GM12878 (cell line): ENCODE results near the gene LSMEM2. TPM values are rescaled to one million over a fixed set of nuclear protein-coding genes. Genes with fewer than 3 reads are reported as not detected.

Source experiments
- ATAC-seq: fragments of 200-7000 bp; cut with Tn5 transposase; 3 replicates; pipeline ENCODE4 v1.9.1; 2020; ENCODE audit warnings: mild to moderate bottlenecking, moderate library complexity
- BruUV-seq: library from RNA; stranded (reverse); fragments of 400-500 nt; replicated peaks from 2 replicates; lab custom pipeline; 2021; lab: Mats Ljungman, UMichigan
- CTCF ChIA-PET: fragments of 300-600 bp; sonication (Branson Sonifier 250); formaldehyde crosslinking; extraction: SDS; loops from one replicate; lab custom pipeline; 2021; ENCODE audit warnings: inconsistent platforms; lab: Yijun Ruan, JAX
- POLR2A ChIA-PET: fragments of 350-600 bp; formaldehyde crosslinking; extraction: SDS; loops from one replicate; lab custom pipeline; 2021; ENCODE audit warnings: inconsistent platforms; lab: Charles Lee
- RAD21 ChIA-PET: fragments of 300-600 bp; sonication (Branson Sonifier 250); formaldehyde crosslinking; loops from one replicate; lab custom pipeline; 2023; ENCODE audit warnings: antibody characterized with exemption; ENCODE audit not compliant: unreplicated experiment; lab: Charles Lee
- SMC1A ChIA-PET: fragments of 300-600 bp; sonication (Branson Sonifier 250); formaldehyde crosslinking; loops from one replicate; lab custom pipeline; 2023; ENCODE audit not compliant: unreplicated experiment, uncharacterized antibody; lab: Charles Lee
- DNase-seq: peaks from one replicate; pipeline ENCODE4 v3.0.0-alpha.2; 2011; ENCODE audit warnings: low read depth, low spot score
- FAIRE-seq: peaks from 3 replicates; lab custom pipeline; 2011; peaks lifted over from hg19 to GRCh38; lab: Jason Lieb, UNC
- H2AFZ ChIP-seq: 2 replicates; pipeline ENCODE4 v1.6.0; 2011; ENCODE audit warnings: low read depth, low read length, control low read depth; ENCODE audit not compliant: control insufficient read depth
- H3K27ac ChIP-seq: 2 replicates; pipeline ENCODE4 v1.5.1; 2011; ENCODE audit warnings: control low read depth; ENCODE audit not compliant: control insufficient read depth, insufficient read depth
- H3K27me3 ChIP-seq, 2 experiments: replicated peaks in 1 of 2; 2 replicates each; pipeline versions ENCODE4 v1.6.0 to v1.6.1; 2011; ENCODE audit warnings: low read length in 1 of 2; ENCODE audit not compliant: control insufficient read depth in 2 of 2, insufficient read depth in 2 of 2
- H3K36me3 ChIP-seq, 2 experiments: 2 replicates each; pipeline ENCODE4 v1.5.1; 2011; ENCODE audit warnings: low read length in 1 of 2; ENCODE audit not compliant: control insufficient read depth in 2 of 2, insufficient read depth in 2 of 2
- H3K4me1 ChIP-seq: 2 replicates; pipeline ENCODE4 v1.6.1; 2011; ENCODE audit warnings: mild to moderate bottlenecking, low read length, moderate library complexity, mixed read lengths; ENCODE audit not compliant: control insufficient read depth, insufficient read depth
- H3K4me2 ChIP-seq: 2 replicates; pipeline ENCODE4 v1.6.0; 2011; ENCODE audit warnings: control low read depth; ENCODE audit not compliant: control insufficient read depth, insufficient read depth
- H3K4me3 ChIP-seq: fragments of 200-600 bp; sonication (generic); 2 replicates; pipeline ENCODE4 v1.5.1; 2016
- H3K79me2 ChIP-seq: 2 replicates; pipeline ENCODE4 v1.6.0; 2011; ENCODE audit warnings: low read length; ENCODE audit not compliant: control insufficient read depth, insufficient read depth
- H3K9ac ChIP-seq: 2 replicates; pipeline ENCODE4 v1.8.0; 2011; ENCODE audit warnings: low read length, control low read depth, mixed read lengths; ENCODE audit not compliant: control insufficient read depth, insufficient read depth
- H3K9me3 ChIP-seq: replicated peaks from 3 replicates; pipeline ENCODE4 v1.5.1; 2011; ENCODE audit warnings: mild to moderate bottlenecking, low read length; ENCODE audit not compliant: control insufficient read depth, insufficient read depth
- H4K20me1 ChIP-seq: 2 replicates; pipeline ENCODE4 v1.6.0; 2011; ENCODE audit not compliant: control insufficient read depth, insufficient read depth
- CBFB ChIP-seq: IDR thresholded peaks from 2 replicates; pipeline ENCODE4 v1.6.1; 2016; ENCODE audit warnings: antibody characterized with exemption, low read depth
- E2F4 ChIP-seq: IDR thresholded peaks from 2 replicates; pipeline ENCODE4 v1.6.1; 2012; ENCODE audit warnings: low read depth, low read length, improper control_type of control experiment
- MEF2B ChIP-seq: fragments of 450-650 bp; IDR thresholded peaks from 2 replicates; pipeline ENCODE4 v1.6.1; 2018; ENCODE audit warnings: mild to moderate bottlenecking, moderate library complexity; ENCODE audit not compliant: partially characterized antibody, poor library complexity, severe bottlenecking
- MXI1 ChIP-seq: fragments of 150-350 bp; IDR thresholded peaks from 2 replicates; pipeline ENCODE4 v1.6.1; 2011; ENCODE audit warnings: low read depth, mild to moderate bottlenecking, inconsistent platforms, low read length, improper control_type of control experiment
- MYC ChIP-seq: IDR thresholded peaks from 2 replicates; pipeline ENCODE4 v1.6.1; 2011; ENCODE audit warnings: mild to moderate bottlenecking, low read length, moderate library complexity, inconsistent platforms; ENCODE audit not compliant: insufficient read depth, insufficient replicate concordance, insufficient read length, severe bottlenecking
- NFIC ChIP-seq: IDR thresholded peaks from 2 replicates; pipeline ENCODE4 v1.6.1; 2012; ENCODE audit warnings: low read depth, mild to moderate bottlenecking, inconsistent platforms, low read length, moderate library complexity
- PBX3 ChIP-seq: IDR thresholded peaks from 2 replicates; pipeline ENCODE4 v1.6.1; 2011; ENCODE audit warnings: mild to moderate bottlenecking, low read depth, low read length, moderate library complexity; ENCODE audit not compliant: insufficient replicate concordance
- SIX5 ChIP-seq: IDR thresholded peaks from 2 replicates; pipeline ENCODE4 v1.6.1; 2011; ENCODE audit warnings: mild to moderate bottlenecking, low read depth, low read length, moderate library complexity; ENCODE audit not compliant: severe bottlenecking
- STAT3 ChIP-seq: IDR thresholded peaks from 2 replicates; pipeline ENCODE4 v1.6.1; 2011; ENCODE audit warnings: low read depth, low read length, improper control_type of control experiment
- TCF12 ChIP-seq: IDR thresholded peaks from 2 replicates; pipeline ENCODE4 v1.6.1; 2011; ENCODE audit warnings: low read depth, mild to moderate bottlenecking, low read length
- YY1 ChIP-seq: IDR thresholded peaks from 2 replicates; pipeline ENCODE4 v1.6.1; 2011; ENCODE audit warnings: low read depth, mild to moderate bottlenecking, low read length
- WGBS: methylation state at CpG from one replicate; pipeline ENCODE4 v1.1.6; 2016; ENCODE audit warnings: low lambda C conversion rate; ENCODE audit not compliant: insufficient replicate concordance, insufficient coverage; ENCODE audit errors: missing lambda C conversion rate; 5-methylcytosine and 5-hydroxymethylcytosine counted together
- in situ Hi-C: fragments of 300-500 bp; cut with MboI; formaldehyde crosslinking; loops from 9 replicates; pipeline ENCODE4 v1.14.3; 2018; ENCODE audit warnings: mixed read lengths
- intact Hi-C: fragments of 100-400 bp; cut with micrococcal nuclease; formaldehyde crosslinking; loops from one replicate; pipeline ENCODE4 v1.14.2; 2022; ENCODE audit not compliant: unreplicated experiment
- polyA plus RNA-seq, 11 experiments: library from polyadenylated mRNA; depleted of rRNA in 4 of 11; unstranded in 6 of 11; stranded (reverse) in 5 of 11; fragments of >200 nt; fragmentation: Nextera tagmentation in 4 of 11; fragmentation: Illumina TruSeq in 1 of 11; extraction: Ambion mirVana in 4 of 11; extraction: Trizol in 1 of 11; gene quantifications; 1 replicate in 1 of 11; 2 replicates in 10 of 11; pipeline versions ENCODE4 v1.2.1 to v1.2.3, GENCODE V29; 2011 to 2016; ENCODE audit warnings: inconsistent platforms in 2 of 11, missing spikeins in 2 of 11, low read depth in 1 of 11
- total RNA-seq, 4 experiments: library from RNA; depleted of rRNA in 3 of 4; stranded (reverse); fragments of >200 nt in 3 of 4; fragmentation: Illumina TruSeq in 1 of 4; extraction: Trizol in 1 of 4; gene quantifications; 2 replicates each; pipeline versions ENCODE4 v1.2.1 to v1.2.3, GENCODE V29; 2013 to 2021
- TF ChIP-seq, protein P1 (sequence below): IDR thresholded peaks from 2 replicates; pipeline ENCODE4 v1.6.1; 2011; ENCODE audit warnings: borderline replicate concordance, low read depth, mild to moderate bottlenecking, moderate library complexity, mixed read lengths, low read length; ENCODE audit not compliant: insufficient read depth; ENCODE audit errors: extremely low read length
- TF ChIP-seq, protein P2 (sequence below): fragments of 450-650 bp; IDR thresholded peaks from 2 replicates; pipeline ENCODE4 v1.6.1; 2016; ENCODE audit warnings: mild to moderate bottlenecking

Gene LSMEM2
- total and polyA plus RNA-seq, 10 of the 15 experiments (the other 5 are each of a cell fraction or from before 2014, with no cell fraction given), result 0.17 TPM; not detected in 9

DNA sequence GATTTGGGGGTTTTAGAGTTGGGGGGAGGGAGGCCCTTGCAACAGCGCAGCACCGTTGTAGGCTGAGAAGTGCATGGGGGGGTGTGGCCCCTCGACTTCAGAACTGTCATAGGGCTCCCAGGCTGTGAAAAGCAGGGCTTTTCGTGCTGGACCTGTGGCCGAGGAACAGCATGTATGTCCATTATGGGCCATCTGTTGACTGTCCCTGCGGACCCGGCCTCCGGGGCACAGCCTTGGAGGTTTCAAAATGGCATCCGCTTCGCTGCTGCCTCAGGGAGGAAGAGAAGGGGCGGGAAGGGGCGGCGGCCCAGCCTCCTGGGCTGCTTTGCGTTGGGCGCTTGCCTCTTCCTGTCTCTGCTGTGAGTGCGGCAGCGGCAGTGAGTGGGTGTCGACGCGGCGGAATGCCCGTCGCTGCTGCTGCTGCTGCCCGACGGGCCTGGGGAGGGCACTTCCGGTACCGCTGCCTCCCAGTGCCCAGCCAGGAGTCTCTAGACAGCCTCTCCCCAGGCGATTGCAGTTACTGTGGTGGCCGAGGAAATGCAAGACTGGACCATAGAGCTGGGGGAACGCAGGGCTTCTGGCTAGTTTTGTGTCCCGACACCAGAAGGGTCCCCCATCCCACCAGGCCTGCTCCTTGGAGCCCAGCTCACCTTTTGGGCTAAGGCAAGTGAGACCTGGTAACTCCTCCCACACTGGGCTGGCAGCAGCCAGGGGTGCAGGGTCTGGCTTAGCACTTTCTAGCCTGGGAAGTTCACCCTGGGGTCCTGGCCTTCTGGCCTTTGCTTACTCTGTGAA lies 40.9 kb upstream of the LSMEM2 start:
- Histone ChIP-seq H3K36me3 (no peaks in the 10 kb centered on the region; a peak in 1 of 4 replicates), H3K4me2 (peak overlapping the region; percentile 65), H3K9ac (peak overlapping the region; percentile 90), H2AFZ (peak overlapping the region; percentile 48; the same call in 1 of the 2 replicates), H4K20me1 (peaks cover 9% of the 10 kb centered on the region; the same call in 1 of the 2 replicates), H3K27ac (peak overlapping the region; percentile 91), H3K4me1 (peaks cover 35% of the 10 kb centered on the region), H3K79me2 (peaks cover 66% of the 10 kb centered on the region), H3K4me3 (peak overlapping the region; percentile 100), H3K27me3 (no peaks in the 10 kb centered on the region), H3K9me3 (no peaks in the 10 kb centered on the region)
- ChIA-PET POLR2A (interaction anchor here (0.5 to 4.0 kb wide), 7 partner anchors 9 to 1158 kb away, joined by 4 to 38 read pairs (median 5); no protein-coding TSS in a partner anchor), SMC1A (interaction anchor here (0.9 kb wide), 2 partner anchors 8 to 9 kb away, joined by 4 read pairs; no protein-coding TSS in a partner anchor), CTCF (interaction anchor here (0.6 to 3.9 kb wide), 3 partner anchors 9 to 316 kb away, joined by 3 to 27 read pairs (median 19); no protein-coding TSS in a partner anchor), RAD21 (interaction anchor here (0.6 to 2.4 kb wide), 3 partner anchors 9 kb away, joined by 3 to 19 read pairs (median 7); no protein-coding TSS in a partner anchor)
- FAIRE-seq (peak; percentile 98), ATAC-seq (peak; percentile 71), DNase-seq (peak; percentile 50)
- in situ Hi-C loops (no loop called here), intact Hi-C loops (loop anchor here (5.0 kb wide), 1 partner anchor 99 kb away; no protein-coding TSS in a partner anchor)
- no TSS peak for BruUV-seq
- WGBS, result under 1% methylated on average over 31 of the region's 31 CpGs
- TF ChIP-seq, protein P1, sequence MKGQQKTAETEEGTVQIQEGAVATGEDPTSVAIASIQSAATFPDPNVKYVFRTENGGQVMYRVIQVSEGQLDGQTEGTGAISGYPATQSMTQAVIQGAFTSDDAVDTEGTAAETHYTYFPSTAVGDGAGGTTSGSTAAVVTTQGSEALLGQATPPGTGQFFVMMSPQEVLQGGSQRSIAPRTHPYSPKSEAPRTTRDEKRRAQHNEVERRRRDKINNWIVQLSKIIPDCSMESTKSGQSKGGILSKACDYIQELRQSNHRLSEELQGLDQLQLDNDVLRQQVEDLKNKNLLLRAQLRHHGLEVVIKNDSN, result no peak
- TF ChIP-seq NFIC (no peak), YY1 (peak; percentile 95), MEF2B (peak; percentile 36), STAT3 (no peak), TCF12 (peak; percentile 37; the same call in 1 of the 2 replicates), CBFB (0 out of 2 replicates have a peak, but pooled peaks have one; percentile 53), SIX5 (no peak), E2F4 (no peak), PBX3 (no peak), MYC (no peak), MXI1 (peak; percentile 45; the same call in 1 of the 2 replicates)
- TF ChIP-seq, protein P2, sequence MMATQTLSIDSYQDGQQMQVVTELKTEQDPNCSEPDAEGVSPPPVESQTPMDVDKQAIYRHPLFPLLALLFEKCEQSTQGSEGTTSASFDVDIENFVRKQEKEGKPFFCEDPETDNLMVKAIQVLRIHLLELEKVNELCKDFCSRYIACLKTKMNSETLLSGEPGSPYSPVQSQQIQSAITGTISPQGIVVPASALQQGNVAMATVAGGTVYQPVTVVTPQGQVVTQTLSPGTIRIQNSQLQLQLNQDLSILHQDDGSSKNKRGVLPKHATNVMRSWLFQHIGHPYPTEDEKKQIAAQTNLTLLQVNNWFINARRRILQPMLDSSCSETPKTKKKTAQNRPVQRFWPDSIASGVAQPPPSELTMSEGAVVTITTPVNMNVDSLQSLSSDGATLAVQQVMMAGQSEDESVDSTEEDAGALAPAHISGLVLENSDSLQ, result peak; percentile 41
